GM12864 (cell line): ENCODE data around the gene PHLDB1.
"Not testable (repeated sequence)": the region's sequence is repeated elsewhere in the genome, so short reads cannot be mapped to it uniquely, and the experiment has no call there.

ENCODE experiments used
- DNase-seq: peaks from one replicate; pipeline ENCODE4 v3.0.0-alpha.2; 2011; ENCODE audit warnings: low read depth
- H3K4me3 ChIP-seq: 2 replicates; pipeline ENCODE4 v1.5.1; 2011; ENCODE audit warnings: mild to moderate bottlenecking, low read depth, low read length, control low read depth
- TF ChIP-seq, protein P1 (sequence below): IDR thresholded peaks from 2 replicates; pipeline ENCODE4 v1.5.1; 2011; ENCODE audit warnings: low read depth, mild to moderate bottlenecking, moderate library complexity, low read length, control low read depth, inconsistent platforms; ENCODE audit errors: missing control alignments

Gene PHLDB1

DNA sequence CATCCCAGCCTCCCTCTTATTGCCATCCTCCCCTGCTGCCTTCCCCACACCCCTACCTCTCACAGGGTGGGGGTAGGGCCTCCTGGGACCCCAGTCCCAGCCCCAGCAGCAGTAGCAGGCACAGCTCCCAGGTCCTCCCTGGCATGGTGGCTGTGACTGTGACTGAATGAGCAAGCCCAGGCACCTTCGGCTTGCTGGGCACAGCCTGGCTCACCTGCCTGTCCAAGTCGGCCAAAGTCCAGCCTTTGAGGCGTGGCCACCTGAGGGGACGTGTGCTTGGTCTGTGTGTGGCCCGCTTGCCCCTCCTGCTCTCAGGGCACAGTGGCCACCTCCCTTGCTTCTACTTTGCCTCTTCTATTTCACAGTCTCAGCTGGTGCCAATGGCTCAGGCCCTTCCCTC is 72.1 kb downstream of the PHLDB1 start, which contains the start of gene TREH:
Gene TREH (minus strand): TSS at position 168 of the 400 bp plus-strand sequence. CDS start 23 bp downstream, at position 145.
- TF ChIP-seq, protein P1, sequence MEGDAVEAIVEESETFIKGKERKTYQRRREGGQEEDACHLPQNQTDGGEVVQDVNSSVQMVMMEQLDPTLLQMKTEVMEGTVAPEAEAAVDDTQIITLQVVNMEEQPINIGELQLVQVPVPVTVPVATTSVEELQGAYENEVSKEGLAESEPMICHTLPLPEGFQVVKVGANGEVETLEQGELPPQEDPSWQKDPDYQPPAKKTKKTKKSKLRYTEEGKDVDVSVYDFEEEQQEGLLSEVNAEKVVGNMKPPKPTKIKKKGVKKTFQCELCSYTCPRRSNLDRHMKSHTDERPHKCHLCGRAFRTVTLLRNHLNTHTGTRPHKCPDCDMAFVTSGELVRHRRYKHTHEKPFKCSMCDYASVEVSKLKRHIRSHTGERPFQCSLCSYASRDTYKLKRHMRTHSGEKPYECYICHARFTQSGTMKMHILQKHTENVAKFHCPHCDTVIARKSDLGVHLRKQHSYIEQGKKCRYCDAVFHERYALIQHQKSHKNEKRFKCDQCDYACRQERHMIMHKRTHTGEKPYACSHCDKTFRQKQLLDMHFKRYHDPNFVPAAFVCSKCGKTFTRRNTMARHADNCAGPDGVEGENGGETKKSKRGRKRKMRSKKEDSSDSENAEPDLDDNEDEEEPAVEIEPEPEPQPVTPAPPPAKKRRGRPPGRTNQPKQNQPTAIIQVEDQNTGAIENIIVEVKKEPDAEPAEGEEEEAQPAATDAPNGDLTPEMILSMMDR, result no peak
- H3K4me3 ChIP-seq, result no peak within 1 kb of the TSS
- no peak for DNase-seq

DNA sequence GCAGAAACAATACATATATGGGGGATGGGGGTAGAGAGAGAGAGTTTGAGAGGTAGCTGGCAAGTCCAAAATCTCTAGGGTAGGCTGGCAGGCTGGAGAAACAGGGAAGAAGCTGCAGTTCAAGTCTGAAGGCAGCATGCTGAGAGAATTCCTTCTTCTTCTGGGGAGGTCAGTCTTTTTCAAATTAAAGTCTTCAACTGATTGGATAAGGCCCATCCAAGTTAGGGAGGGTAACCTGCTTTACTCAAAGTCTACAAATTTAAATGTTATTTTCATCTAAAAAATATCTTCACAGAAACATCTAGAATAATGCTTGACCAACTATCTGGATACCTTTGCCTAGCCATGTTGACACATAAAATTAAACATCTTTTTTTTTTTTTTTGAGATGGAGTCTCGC is 75.0 kb downstream of the PHLDB1 start:
- no peak overlapping the region for H3K4me3 ChIP-seq
- DNase-seq, result no peak
- TF ChIP-seq, protein P1, result no peak

DNA sequence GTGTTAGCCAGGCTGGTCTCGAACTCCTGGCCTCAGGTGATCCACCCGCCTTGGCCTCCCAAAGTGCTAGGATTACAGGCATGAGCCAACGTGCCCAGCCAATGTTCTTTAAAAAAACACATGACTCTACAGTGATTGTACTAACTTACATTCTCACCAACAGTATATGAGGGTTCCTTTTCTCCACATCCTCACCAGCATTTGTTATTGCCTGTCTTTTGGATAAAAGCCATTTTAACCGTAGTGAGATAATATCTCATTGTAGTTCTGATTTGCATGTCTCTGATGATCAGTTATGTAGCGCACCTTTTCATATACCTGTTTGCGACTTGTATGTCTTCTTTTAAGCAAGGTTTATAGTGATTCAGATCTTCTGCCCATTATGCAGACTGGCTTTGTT is 75.5 kb downstream of the PHLDB1 start:
- not testable (repeated sequence) for H3K4me3 ChIP-seq, DNase-seq

DNA sequence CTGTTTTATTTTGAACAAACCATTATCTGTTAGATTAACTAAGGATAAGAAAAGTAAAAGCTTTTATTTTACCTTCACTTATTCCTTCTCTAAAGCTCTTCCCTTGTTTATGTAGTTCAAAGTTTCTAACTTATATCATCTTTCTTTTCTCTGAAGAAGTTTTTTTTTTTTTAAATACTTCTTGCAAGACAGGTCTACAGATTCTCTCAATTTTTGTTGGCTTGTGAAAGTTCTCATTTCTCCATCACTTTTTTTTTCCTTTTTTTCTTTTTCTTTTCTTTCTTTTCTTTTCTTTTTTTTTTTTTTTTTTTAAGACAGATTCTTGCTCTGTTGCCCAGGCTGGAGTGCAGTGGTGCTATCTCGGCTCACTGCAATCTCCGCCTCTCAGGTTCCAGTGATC is 76.8 kb downstream of the PHLDB1 start:
- no peak for DNase-seq
- no peak overlapping the region for H3K4me3 ChIP-seq
- TF ChIP-seq, protein P1, result no peak

DNA sequence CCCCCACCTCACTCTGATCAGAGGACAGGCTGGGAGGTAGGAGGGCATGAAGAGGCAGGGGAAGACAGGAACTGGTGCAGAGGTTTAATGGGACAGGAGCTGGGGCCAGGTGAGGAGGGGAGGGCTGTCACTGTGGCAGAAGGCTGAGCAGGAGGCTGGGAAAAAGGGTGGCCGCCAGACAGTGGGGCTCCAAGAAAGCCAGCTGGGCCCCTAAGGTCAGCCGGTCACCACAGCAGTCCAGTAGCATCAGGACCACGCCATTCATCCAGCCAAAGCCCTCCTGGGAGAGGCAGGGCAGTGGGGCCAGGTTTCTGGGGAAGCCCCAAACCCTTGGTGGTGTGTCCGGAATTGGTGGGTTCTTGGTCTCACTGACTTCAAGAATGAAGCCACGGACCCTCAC is 80.5 kb downstream of the PHLDB1 start:
- TF ChIP-seq, protein P1, result no peak
- no peak for DNase-seq
- H3K4me3 ChIP-seq, result no peak overlapping the region

DNA sequence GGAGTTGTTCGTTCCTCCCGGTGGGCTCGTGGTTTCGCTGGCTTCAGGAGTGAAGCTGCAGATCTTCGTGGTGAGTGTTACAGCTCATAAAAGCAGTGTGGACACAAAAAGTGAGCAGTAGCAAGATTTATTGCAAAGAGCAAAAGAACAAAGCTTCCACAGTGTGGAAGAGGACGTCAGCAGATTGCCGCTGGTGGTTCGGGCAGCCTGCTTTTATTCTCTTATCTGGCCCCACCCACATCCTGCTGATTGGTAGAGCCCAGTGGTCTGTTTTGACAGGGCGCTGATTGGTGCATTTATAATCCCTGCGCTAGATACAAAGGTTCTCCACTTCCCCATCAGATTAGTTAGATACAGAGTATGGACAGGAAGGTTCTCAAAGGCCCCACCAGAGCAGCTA is 80.9 kb downstream of the PHLDB1 start:
- H3K4me3 ChIP-seq, DNase-seq: not testable (repeated sequence)

DNA sequence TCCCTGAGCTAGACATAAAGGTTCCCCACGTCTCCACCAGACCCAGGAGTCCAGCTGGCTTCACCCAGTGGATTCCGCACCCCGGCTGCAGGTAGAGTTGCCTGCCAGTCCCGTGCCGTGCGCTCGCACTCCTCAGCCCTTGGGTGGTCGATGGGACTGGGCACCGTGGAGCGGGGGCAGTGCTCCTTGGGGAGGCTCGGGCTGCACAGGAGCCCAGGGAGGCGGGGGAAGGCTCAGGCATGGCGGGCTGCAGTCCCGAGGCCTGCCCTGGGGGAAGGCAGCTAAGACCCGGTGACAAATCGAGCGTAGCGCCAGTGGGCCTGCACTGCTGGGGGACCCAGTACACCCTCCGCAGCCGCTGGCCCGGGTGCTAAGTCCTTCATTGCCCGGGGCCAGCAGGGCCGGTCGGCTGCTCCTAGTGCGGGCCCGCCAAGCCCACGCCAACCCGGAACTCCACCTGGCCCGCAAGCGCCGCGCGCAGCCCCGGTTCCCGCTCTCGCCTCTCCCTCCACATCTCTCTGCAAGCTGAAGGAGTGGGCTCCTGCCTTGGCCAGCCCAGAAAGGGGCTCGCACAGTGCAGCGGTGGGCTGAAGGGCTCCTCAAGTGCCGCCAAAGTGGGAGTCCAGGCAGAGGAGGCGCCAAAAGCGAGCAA is 81.6 kb downstream of the PHLDB1 start:
- no peak for DNase-seq
- H3K4me3 ChIP-seq, result no peak overlapping the region
- TF ChIP-seq, protein P1, result no peak

DNA sequence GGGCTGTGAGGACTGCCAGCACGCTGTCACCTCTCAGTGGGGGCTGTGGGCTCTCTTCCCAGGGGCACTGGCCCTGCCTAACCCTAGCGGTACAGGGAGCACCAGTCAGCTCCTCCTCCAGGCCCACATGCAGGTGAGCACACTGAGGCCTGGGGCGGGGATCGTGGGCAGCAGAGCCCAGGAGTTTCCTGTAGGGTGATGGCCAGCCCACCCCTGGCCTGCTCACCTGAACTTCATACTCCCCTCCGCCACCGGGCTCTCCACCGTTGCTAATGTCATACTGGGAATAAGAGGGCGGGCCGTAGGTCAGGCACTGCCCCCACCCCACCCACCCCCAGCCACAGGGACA is 82.1 kb downstream of the PHLDB1 start:
- no peak overlapping the region for H3K4me3 ChIP-seq
- TF ChIP-seq, protein P1, result no peak
- no peak for DNase-seq
